ENCODE measurements around the gene GTF3C4. TPM values are rescaled to one million over a fixed set of nuclear protein-coding genes. Genes with fewer than 3 reads are reported as not detected.

Gene GTF3C4
- total RNA-seq, result 1 to 10 TPM; 9.1 to 9.5 TPM
- long read RNA-seq, donor 1, full-length matches to known transcripts, result 4 of 8 reads
- long read RNA-seq, donor 1, partial matches to known transcripts, result 2 of 8 reads
- long read RNA-seq, donor 1, other reads (novel, unspliced or antisense), result 2 of 8 reads
- long read RNA-seq, donor 2, partial matches to known transcripts, result 6 of 6 reads
- long read RNA-seq, donor 2, other reads (novel, unspliced or antisense), result 0 of 6 reads

- intact Hi-C loops (cut with DNase I), result loop anchor here in 1 of 2 donors (10.0 kb wide), 1 partner anchor 124 kb away; no protein-coding TSS in a partner anchor
- DNase-seq (ENCODE audit: low spot score), result peak; percentile 95
Measured at GRCh38 chr9:132670457-132671391, at the start of gene GTF3C4. Gene GTF3C4, plus strand, starts transcription at chr9:132670464. Its CDS starts 135 bp downstream, at chr9:132670599.

- intact Hi-C loops (cut with DNase I), result no loop called here
- no peak for DNase-seq (ENCODE audit: low spot score)
Measured at GRCh38 chr9:132622159-132622558, 48.1 kb upstream of the GTF3C4 start.

GRCh38 chr9:132626285-132626684, 44.0 kb upstream of the GTF3C4 start:
- DNase-seq (ENCODE audit: low spot score), result no peak
- intact Hi-C loops (cut with DNase I), result no loop called here

GRCh38 chr9:132627106-132627505, 43.2 kb upstream of the GTF3C4 start:
- intact Hi-C loops (cut with DNase I), result no loop called here
- DNase-seq (ENCODE audit: low spot score), result no peak

- intact Hi-C loops (cut with DNase I), result no loop called here
- DNase-seq (ENCODE audit: low spot score), result no peak
Measured at GRCh38 chr9:132627594-132627993, 42.7 kb upstream of the GTF3C4 start.

- DNase-seq (ENCODE audit: low spot score), result no peak
- intact Hi-C loops (cut with DNase I), result no loop called here
Measured at GRCh38 chr9:132628746-132629145, 41.5 kb upstream of the GTF3C4 start.

GRCh38 chr9:132630116-132630515, 40.1 kb upstream of the GTF3C4 start:
- no peak for DNase-seq (ENCODE audit: low spot score)
- intact Hi-C loops (cut with DNase I), result no loop called here

GRCh38 chr9:132630811-132631210, 39.5 kb upstream of the GTF3C4 start:
- intact Hi-C loops (cut with DNase I), result no loop called here
- DNase-seq (ENCODE audit: low spot score), result no peak

GRCh38 chr9:132631280-132631679, 39.0 kb upstream of the GTF3C4 start:
- DNase-seq (ENCODE audit: low spot score), result no peak
- intact Hi-C loops (cut with DNase I), result no loop called here

- no peak for DNase-seq (ENCODE audit: low spot score)
- intact Hi-C loops (cut with DNase I), result no loop called here
Measured at GRCh38 chr9:132631685-132632084, 38.6 kb upstream of the GTF3C4 start.

- DNase-seq (ENCODE audit: low spot score), result no peak
- intact Hi-C loops (cut with DNase I), result no loop called here
Measured at GRCh38 chr9:132632413-132633129, 37.7 kb upstream of the GTF3C4 start.

- intact Hi-C loops (cut with DNase I), result no loop called here
- DNase-seq (ENCODE audit: low spot score), result no peak
Measured at GRCh38 chr9:132634327-132634726, 35.9 kb upstream of the GTF3C4 start.

- no peak for DNase-seq (ENCODE audit: low spot score)
- intact Hi-C loops (cut with DNase I), result no loop called here
Measured at GRCh38 chr9:132637351-132637750, 32.9 kb upstream of the GTF3C4 start.

GRCh38 chr9:132637801-132638200, 32.5 kb upstream of the GTF3C4 start:
- intact Hi-C loops (cut with DNase I), result no loop called here
- no peak for DNase-seq (ENCODE audit: low spot score)

- intact Hi-C loops (cut with DNase I), result no loop called here
- no peak for DNase-seq (ENCODE audit: low spot score)
Measured at GRCh38 chr9:132638240-132638639, 32.0 kb upstream of the GTF3C4 start.

GRCh38 chr9:132639322-132639721, 30.9 kb upstream of the GTF3C4 start:
- intact Hi-C loops (cut with DNase I), result no loop called here

GRCh38 chr9:132641216-132641615, 29.0 kb upstream of the GTF3C4 start:
- intact Hi-C loops (cut with DNase I), result no loop called here
- DNase-seq (ENCODE audit: low spot score), result no peak

More at GRCh38 chr9:132639322-132639721, 30.9 kb upstream of the GTF3C4 start:
- DNase-seq (ENCODE audit: low spot score), result no peak

GRCh38 chr9:132644251-132644650, 26.0 kb upstream of the GTF3C4 start:
- no peak for DNase-seq (ENCODE audit: low spot score)
- intact Hi-C loops (cut with DNase I), result no loop called here

GRCh38 chr9:132645306-132645705, 25.0 kb upstream of the GTF3C4 start:
- intact Hi-C loops (cut with DNase I), result no loop called here
- DNase-seq (ENCODE audit: low spot score), result no peak

- intact Hi-C loops (cut with DNase I), result no loop called here
Measured at GRCh38 chr9:132645711-132646110, 24.6 kb upstream of the GTF3C4 start.

More at GRCh38 chr9:132645711-132646110, 24.6 kb upstream of the GTF3C4 start:
- DNase-seq (ENCODE audit: low spot score), result no peak

Measured in posterior vena cava (tissue), 2 donors.